HG03060 (cell line): ENCODE measurements around the gene PIP5K1B.

ENCODE experiments used
- ATAC-seq: cut with Tn5 transposase; IDR thresholded peaks from one replicate; pipeline ENCODE4 v1.9.1; 2021; ENCODE audit warnings: low read depth, moderate number of reproducible peaks; ENCODE audit not compliant: unreplicated experiment

The PIP5K1B gene

GRCh38 chr9:68844157-68844556 is 139.1 kb downstream of the PIP5K1B start:
- ATAC-seq, result no peak

GRCh38 chr9:68844631-68845612 is 139.9 kb downstream of the PIP5K1B start:
- ATAC-seq, result no peak

- ATAC-seq, result no peak
Measured at GRCh38 chr9:68847765-68848164, 142.7 kb downstream of the PIP5K1B start.

GRCh38 chr9:68851657-68852056 is 146.6 kb downstream of the PIP5K1B start:
- ATAC-seq, result no peak

GRCh38 chr9:68852941-68853340 is 147.9 kb downstream of the PIP5K1B start:
- no peak for ATAC-seq

GRCh38 chr9:68859347-68859746 is 154.3 kb downstream of the PIP5K1B start:
- no peak for ATAC-seq

- ATAC-seq, result no peak
Measured at GRCh38 chr9:68860419-68860818, 155.4 kb downstream of the PIP5K1B start.

GRCh38 chr9:68861436-68861835 is 156.4 kb downstream of the PIP5K1B start:
- ATAC-seq, result no peak

- no peak for ATAC-seq
Measured at GRCh38 chr9:68867066-68867465, 162.0 kb downstream of the PIP5K1B start.

GRCh38 chr9:68869022-68869421 is 164.0 kb downstream of the PIP5K1B start:
- no peak for ATAC-seq

GRCh38 chr9:68870086-68870485 is 165.0 kb downstream of the PIP5K1B start:
- ATAC-seq, result no peak

GRCh38 chr9:68871236-68871635 is 166.2 kb downstream of the PIP5K1B start:
- no peak for ATAC-seq

- ATAC-seq, result no peak
Measured at GRCh38 chr9:68872026-68872501, 167.0 kb downstream of the PIP5K1B start.

GRCh38 chr9:68873179-68873578 is 168.1 kb downstream of the PIP5K1B start:
- no peak for ATAC-seq

- no peak for ATAC-seq
Measured at GRCh38 chr9:68876273-68876672, 171.2 kb downstream of the PIP5K1B start.

GRCh38 chr9:68876681-68877080 is 171.6 kb downstream of the PIP5K1B start:
- no peak for ATAC-seq

GRCh38 chr9:68877219-68877618 is 172.2 kb downstream of the PIP5K1B start:
- no peak for ATAC-seq

GRCh38 chr9:68878450-68878849 is 173.4 kb downstream of the PIP5K1B start:
- no peak for ATAC-seq

- ATAC-seq, result no peak
Measured at GRCh38 chr9:68883224-68883623, 178.2 kb downstream of the PIP5K1B start.

GRCh38 chr9:68887232-68887631 is 182.2 kb downstream of the PIP5K1B start:
- no peak for ATAC-seq

GRCh38 chr9:68894502-68894901 is 189.5 kb downstream of the PIP5K1B start:
- no peak for ATAC-seq
